ENCODE measurements around the gene PSPC1. TPM values are rescaled to one million over a fixed set of nuclear protein-coding genes. Genes with fewer than 3 reads are reported as not detected.

Gene PSPC1
- polyA plus RNA-seq, 1 donor (not counting 4 experiments of a cell fraction or from before 2014, with no cell fraction given) = 38.0 TPM

DNA sequence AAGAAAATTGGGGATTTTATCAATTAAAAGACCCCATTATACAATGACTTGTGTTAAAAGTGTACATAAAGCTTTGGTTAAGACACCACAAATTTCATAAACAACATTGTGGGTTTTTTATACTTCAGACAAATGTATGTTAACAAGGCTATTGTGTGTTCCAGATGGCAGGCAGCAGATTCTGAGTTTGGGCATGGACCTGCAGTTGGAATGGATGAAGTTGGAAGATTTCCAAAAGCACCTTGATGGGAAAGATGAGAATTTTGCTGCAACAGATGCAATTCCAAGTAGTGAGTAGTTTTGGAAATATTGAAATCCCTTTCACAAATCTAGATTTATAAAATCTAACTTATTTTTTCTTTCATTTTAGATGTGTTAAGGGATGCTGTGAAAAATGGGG is 123.9 kb downstream of the PSPC1 start:
- H3K4me2 ChIP-seq (ENCODE audit: control insufficient read depth, extremely low read depth, insufficient read depth, low read depth, low read length) = no peak overlapping the region
- no peak overlapping the region for H2AFZ ChIP-seq (ENCODE audit: control insufficient read depth, low read length)
- H4K20me1 ChIP-seq (ENCODE audit: control insufficient read depth, extremely low read depth, insufficient read depth, low read length) = no peaks in the 10 kb centered on the region
- TF ChIP-seq, protein P1, sequence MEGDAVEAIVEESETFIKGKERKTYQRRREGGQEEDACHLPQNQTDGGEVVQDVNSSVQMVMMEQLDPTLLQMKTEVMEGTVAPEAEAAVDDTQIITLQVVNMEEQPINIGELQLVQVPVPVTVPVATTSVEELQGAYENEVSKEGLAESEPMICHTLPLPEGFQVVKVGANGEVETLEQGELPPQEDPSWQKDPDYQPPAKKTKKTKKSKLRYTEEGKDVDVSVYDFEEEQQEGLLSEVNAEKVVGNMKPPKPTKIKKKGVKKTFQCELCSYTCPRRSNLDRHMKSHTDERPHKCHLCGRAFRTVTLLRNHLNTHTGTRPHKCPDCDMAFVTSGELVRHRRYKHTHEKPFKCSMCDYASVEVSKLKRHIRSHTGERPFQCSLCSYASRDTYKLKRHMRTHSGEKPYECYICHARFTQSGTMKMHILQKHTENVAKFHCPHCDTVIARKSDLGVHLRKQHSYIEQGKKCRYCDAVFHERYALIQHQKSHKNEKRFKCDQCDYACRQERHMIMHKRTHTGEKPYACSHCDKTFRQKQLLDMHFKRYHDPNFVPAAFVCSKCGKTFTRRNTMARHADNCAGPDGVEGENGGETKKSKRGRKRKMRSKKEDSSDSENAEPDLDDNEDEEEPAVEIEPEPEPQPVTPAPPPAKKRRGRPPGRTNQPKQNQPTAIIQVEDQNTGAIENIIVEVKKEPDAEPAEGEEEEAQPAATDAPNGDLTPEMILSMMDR (optimal IDR thresholded peaks at IDR 0.05 in 1 of 3, IDR thresholded peaks at IDR 0.05 in 1 of 3, conservative IDR thresholded peaks at IDR 0.05 in 1 of 3; ENCODE audit: extremely low read depth in 1 of 3, insufficient read depth in 2 of 3, low read length in 3 of 3) = no peak
- no peak for TF ChIP-seq EZH2 (IDR thresholded peaks at IDR 0.05; ENCODE audit: low read length)
- H3K79me2 ChIP-seq (ENCODE audit: control insufficient read depth, insufficient read depth, low read length) = no peaks in the 10 kb centered on the region
- no peaks in the 10 kb centered on the region for H3K4me1 ChIP-seq (ENCODE audit: control insufficient read depth, extremely low read depth, insufficient read depth, low read length)
- FAIRE-seq = no peak
- H3K9me3 ChIP-seq (ENCODE audit: control insufficient read depth, low read depth, low read length) = no peaks in the 10 kb centered on the region
- DNase-seq (ENCODE audit: low read depth, low spot score) = no peak
- no peaks in the 10 kb centered on the region for H3K27me3 ChIP-seq (ENCODE audit: control insufficient read depth, extremely low read depth, insufficient read depth, low read length)
- H3K36me3 ChIP-seq (ENCODE audit: control insufficient read depth in 2 of 2, extremely low read depth in 1 of 2, insufficient read depth in 2 of 2, low read length in 2 of 2) = peaks cover 18 to 21% of the 10 kb centered on the region in 2 experiments
- dilution Hi-C loops (cut with MboI; ENCODE audit: extremely low pct_ligation_motif_present, low sequenced_read_pairs) = no loop called here
- H3K27ac ChIP-seq (ENCODE audit: control insufficient read depth, insufficient read depth, low read length) = no peak overlapping the region
- peaks cover 2% of the 10 kb centered on the region for H3K9me1 ChIP-seq (ENCODE audit: control insufficient read depth, extremely low read depth, insufficient read depth, low read length)
- no peak overlapping the region for H3K9ac ChIP-seq (ENCODE audit: control insufficient read depth, extremely low read depth, insufficient read depth, low read length)
- no peak overlapping the region for H3K4me3 ChIP-seq (ENCODE audit: control insufficient read depth in 2 of 3, extremely low read depth in 1 of 3, insufficient read depth in 2 of 3, low read depth in 1 of 3, low read length in 3 of 3)

DNA sequence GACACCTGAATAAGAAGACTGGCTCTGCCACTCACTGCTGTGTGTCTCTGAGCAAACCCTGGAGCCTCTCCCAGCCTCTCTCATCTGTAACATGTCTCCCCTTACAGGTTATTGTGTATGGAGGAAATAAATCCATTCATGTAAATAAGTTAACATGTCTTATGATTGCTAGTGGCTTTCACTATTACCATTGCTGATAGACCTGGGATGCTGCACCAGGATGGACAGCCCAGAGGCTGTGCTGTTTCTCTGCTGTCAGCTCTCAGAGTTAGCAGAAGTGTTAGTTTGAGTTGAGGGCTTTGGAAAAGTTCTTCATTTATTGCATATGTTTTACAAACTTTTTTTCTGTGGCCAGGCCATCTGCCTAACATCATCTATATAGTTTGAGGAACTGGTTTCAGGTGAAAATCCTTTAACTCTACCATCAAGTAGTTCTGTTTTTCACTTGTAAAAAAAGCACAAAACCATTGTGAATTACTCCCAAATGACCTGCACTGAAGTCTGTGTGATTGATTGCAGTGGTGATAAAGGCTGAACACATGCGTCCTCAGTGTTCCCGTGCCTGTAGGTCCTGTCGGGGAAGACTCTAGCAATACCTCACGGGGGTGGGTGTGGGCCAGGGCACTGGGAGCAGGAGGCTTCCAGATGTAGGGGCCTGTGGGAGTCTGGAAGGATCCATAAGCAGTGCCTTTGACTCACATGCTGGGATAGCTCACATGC is 124.7 kb downstream of the PSPC1 start:
- Histone ChIP-seq H3K27me3 (ENCODE audit: control insufficient read depth, extremely low read depth, insufficient read depth, low read length) (no peaks in the 10 kb centered on the region), H3K27ac (ENCODE audit: control insufficient read depth, insufficient read depth, low read length) (no peak overlapping the region), H3K9ac (ENCODE audit: control insufficient read depth, extremely low read depth, insufficient read depth, low read length) (no peak overlapping the region), H3K4me2 (ENCODE audit: control insufficient read depth, extremely low read depth, insufficient read depth, low read depth, low read length) (no peak overlapping the region), H3K79me2 (ENCODE audit: control insufficient read depth, insufficient read depth, low read length) (no peaks in the 10 kb centered on the region), H2AFZ (ENCODE audit: control insufficient read depth, low read length) (no peak overlapping the region), H3K4me3 (ENCODE audit: control insufficient read depth in 2 of 3, extremely low read depth in 1 of 3, insufficient read depth in 2 of 3, low read depth in 1 of 3, low read length in 3 of 3) (no peak overlapping the region), H4K20me1 (ENCODE audit: control insufficient read depth, extremely low read depth, insufficient read depth, low read length) (no peaks in the 10 kb centered on the region), H3K9me1 (ENCODE audit: control insufficient read depth, extremely low read depth, insufficient read depth, low read length) (no peaks in the 10 kb centered on the region), H3K36me3 (ENCODE audit: control insufficient read depth in 2 of 2, extremely low read depth in 1 of 2, insufficient read depth in 2 of 2, low read length in 2 of 2) (peaks cover 11 to 13% of the 10 kb centered on the region in 2 experiments), H3K4me1 (ENCODE audit: control insufficient read depth, extremely low read depth, insufficient read depth, low read length) (no peaks in the 10 kb centered on the region), H3K9me3 (ENCODE audit: control insufficient read depth, low read depth, low read length) (no peaks in the 10 kb centered on the region)
- no peak for DNase-seq (ENCODE audit: low read depth, low spot score)
- FAIRE-seq = no peak
- no peak for TF ChIP-seq EZH2 (IDR thresholded peaks at IDR 0.05; ENCODE audit: low read length)
- TF ChIP-seq, protein P1 (optimal IDR thresholded peaks at IDR 0.05 in 1 of 3, IDR thresholded peaks at IDR 0.05 in 1 of 3, conservative IDR thresholded peaks at IDR 0.05 in 1 of 3; ENCODE audit: extremely low read depth in 1 of 3, insufficient read depth in 2 of 3, low read length in 3 of 3) = no peak
- dilution Hi-C loops (cut with MboI; ENCODE audit: extremely low pct_ligation_motif_present, low sequenced_read_pairs) = no loop called here

Small RNA genes lying within 50 kb of the gene (small RNA-seq; reads per million reads assigned to genes)
- gene RN7SL166P (ENCODE audit: insufficient read length in 3 of 3, low read depth in 3 of 3, low replicate concordance in 1 of 3) = 0 reads per million in 3 experiments

Other genes with a start within 250 kb of the PSPC1 start
- gene TPTE2, start 221.4 kb downstream of the PSPC1 start, polyA plus RNA-seq = 0.03 TPM in 1 of 3 replicates, not detected in the others
- gene MPHOSPH8, start 149.3 kb downstream of the PSPC1 start, polyA plus RNA-seq = 17.4 to 24.7 TPM (median 20.1 TPM) in 3 replicates
- 9.0 to 15.4 TPM (median 10.9 TPM) in 3 replicates for gene ZMYM5, start 80.7 kb upstream of the PSPC1 start, polyA plus RNA-seq
- 21.9 to 51.3 TPM (median 37.6 TPM) in 3 replicates for gene ZMYM2, start 175.8 kb upstream of the PSPC1 start, polyA plus RNA-seq

Data from keratinocyte (primary cell).